B cell (primary cell): ENCODE measurements around the gene TTLL11. TPM values are rescaled to one million over a fixed set of nuclear protein-coding genes. Genes with fewer than 3 reads are reported as not detected.

Experiments
- ATAC-seq: fragments of 200-7000 bp; cut with Tn5 transposase; one replicate; pipeline ENCODE4 v1.10.0; 2021; ENCODE audit warnings: low read depth, mild to moderate bottlenecking, moderate number of reproducible peaks, moderate library complexity
- CTCF ChIA-PET: fragments of 350-600 bp; sonication (Branson Sonifier 250); formaldehyde crosslinking; loops from one replicate; lab custom pipeline; 2021; ENCODE audit warnings: antibody characterized with exemption, inconsistent platforms; lab: Charles Lee
- POLR2A ChIA-PET: fragments of 350-600 bp; sonication (Branson Sonifier 250); formaldehyde crosslinking; loops from one replicate; lab custom pipeline; 2021; ENCODE audit warnings: antibody characterized with exemption; lab: Charles Lee
- DNase-seq: peaks from one replicate; pipeline ENCODE4 v3.0.0; 2013
- H2AFZ ChIP-seq: 2 replicates; pipeline ENCODE4 v1.6.1; 2012; ENCODE audit warnings: mild to moderate bottlenecking, low read depth, low read length; ENCODE audit not compliant: insufficient read depth, poor library complexity, severe bottlenecking
- H3K27ac ChIP-seq, 2 donors: 1 replicate in 1 of 2; 2 replicates in 1 of 2; pipeline ENCODE4 v1.5.1; 2012 to 2013; ENCODE audit warnings: low read length in 2 of 2, mild to moderate bottlenecking in 2 of 2, moderate library complexity in 1 of 2
- H3K27me3 ChIP-seq, 4 experiments: fragments of 200-600 bp in 1 of 4; sonication (generic) in 1 of 4; replicated peaks in 1 of 4; 1 replicate in 2 of 4; 2 replicates in 2 of 4; pipeline versions ENCODE4 v1.6.1 to v1.7.0; 2013 to 2016; ENCODE audit warnings: low read length in 3 of 4, mild to moderate bottlenecking in 2 of 4, mixed read lengths in 1 of 4, moderate library complexity in 1 of 4; ENCODE audit not compliant: insufficient read depth in 4 of 4, control insufficient read depth in 3 of 4; ENCODE audit errors: control extremely low read depth in 1 of 4
- H3K36me3 ChIP-seq, 2 experiments: replicated peaks in 1 of 2; 1 replicate in 1 of 2; 2 replicates in 1 of 2; pipeline versions ENCODE4 v1.6.1 to v1.7.1; 2013; ENCODE audit warnings: low read length in 1 of 2; ENCODE audit not compliant: insufficient read depth in 2 of 2, control insufficient read depth in 1 of 2; ENCODE audit errors: control extremely low read depth in 1 of 2, extremely low read depth in 1 of 2
- H3K4me1 ChIP-seq, 2 donors: fragments of 200-600 bp in 1 of 2; sonication (generic) in 1 of 2; 1 replicate in 1 of 2; 2 replicates in 1 of 2; pipeline versions ENCODE4 v1.5.1 to v1.6.1; 2013 to 2017; ENCODE audit warnings: low read length in 2 of 2; ENCODE audit not compliant: control insufficient read depth in 2 of 2, insufficient read depth in 2 of 2
- H3K4me2 ChIP-seq: replicated peaks from 2 replicates; pipeline ENCODE3; 2012; ENCODE audit warnings: mild to moderate bottlenecking, low read depth, low read length; ENCODE audit not compliant: poor library complexity, severe bottlenecking
- H3K4me3 ChIP-seq, 5 experiments: fragments of 200-600 bp in 1 of 5; sonication (generic) in 1 of 5; 1 replicate in 3 of 5; 2 replicates in 2 of 5; pipeline versions ENCODE4 v1.5.1 to v1.7.0; 2011 to 2016; ENCODE audit warnings: low read length in 4 of 5, mild to moderate bottlenecking in 4 of 5, low read depth in 2 of 5, control low read depth in 1 of 5, moderate library complexity in 1 of 5; ENCODE audit not compliant: insufficient read depth in 1 of 5; ENCODE audit errors: control extremely low read depth in 1 of 5, extremely low read depth in 1 of 5
- H3K79me2 ChIP-seq: fragments of 200-600 bp; sonication (generic); one replicate; pipeline ENCODE4 v1.6.0; 2016; ENCODE audit warnings: low read length; ENCODE audit not compliant: control insufficient read depth, insufficient read depth
- H3K9ac ChIP-seq: fragments of 200-600 bp; sonication (generic); 2 replicates; pipeline ENCODE4 v1.6.1; 2017; ENCODE audit warnings: mild to moderate bottlenecking, low read length, moderate library complexity
- H3K9me3 ChIP-seq, 3 donors: one replicate each; pipeline versions ENCODE4 v1.6.1 to v1.7.1; 2013; ENCODE audit warnings: low read length in 2 of 3; ENCODE audit not compliant: control insufficient read depth in 2 of 3, insufficient read depth in 1 of 3; ENCODE audit errors: control extremely low read depth in 1 of 3
- H4K20me1 ChIP-seq: 2 replicates; pipeline ENCODE4 v1.6.0; 2012; ENCODE audit warnings: mild to moderate bottlenecking, low read length; ENCODE audit not compliant: insufficient read depth, control insufficient read depth, poor library complexity, severe bottlenecking
- H3K27ac Mint-ChIP-seq: one replicate; pipeline ENCODE4 v1.8.0; 2021; ENCODE audit warnings: mixed read lengths
- H3K27me3 Mint-ChIP-seq: one replicate; pipeline ENCODE4 v1.8.0; 2021; ENCODE audit warnings: mixed read lengths
- H3K4me1 Mint-ChIP-seq: one replicate; pipeline ENCODE4 v1.8.0; 2021; ENCODE audit warnings: mixed read lengths
- H3K4me3 Mint-ChIP-seq: one replicate; pipeline ENCODE4 v1.8.0; 2021; ENCODE audit warnings: mixed read lengths
- H3K9me3 Mint-ChIP-seq: one replicate; pipeline ENCODE4 v1.8.0; 2022; ENCODE audit warnings: mixed read lengths; ENCODE audit not compliant: insufficient read depth
- CTCF ChIP-seq: fragments of 200-600 bp; IDR thresholded peaks from one replicate; pipeline ENCODE4 v1.8.0; 2022; ENCODE audit warnings: antibody characterized with exemption, mild to moderate bottlenecking
- EZH2 ChIP-seq: IDR thresholded peaks from 2 replicates; pipeline ENCODE4 v1.6.1; 2012; ENCODE audit warnings: borderline replicate concordance, low read depth, mild to moderate bottlenecking, moderate library complexity, low read length; ENCODE audit not compliant: insufficient read depth, poor library complexity, severe bottlenecking
- WGBS: methylation state at CpG from one replicate; pipeline ENCODE4 v1.1.5; 2013; ENCODE audit warnings: missing lambda C conversion rate; ENCODE audit not compliant: insufficient coverage; 5-methylcytosine and 5-hydroxymethylcytosine counted together
- intact Hi-C: fragments of 100-400 bp; cut with micrococcal nuclease; formaldehyde crosslinking; loops from one replicate; pipeline ENCODE4 v1.10.0; 2022
- polyA plus RNA-seq: library from polyadenylated mRNA; depleted of rRNA; stranded (reverse); fragments of >200 nt; gene quantifications from 2 replicates; pipeline ENCODE4 v1.2.3, GENCODE V29; 2012
- total RNA-seq, 2 donors: library from RNA; stranded (reverse); fragments of 120-200 nt in 1 of 2; gene quantifications; 1 replicate in 1 of 2; 2 replicates in 1 of 2; pipeline versions ENCODE4 v1.2.3 to v1.2.4, GENCODE V29; 2013 to 2022

TTLL11 gene
- total and polyA plus RNA-seq, 2 donors (not counting 1 experiment from before 2014, with no cell fraction given), result 3.6 to 3.8 TPM

- ATAC-seq, result no peak
- Mint-ChIP-seq H3K27me3 (no peaks in the 10 kb centered on the region), H3K4me3 (no peak overlapping the region), H3K9me3 (no peaks in the 10 kb centered on the region), H3K4me1 (peaks cover 12% of the 10 kb centered on the region), H3K27ac (no peak overlapping the region)
- no peak overlapping the region for H3K27ac ChIP-seq
- no peaks in the 10 kb centered on the region for H3K36me3 ChIP-seq
- no peaks in the 10 kb centered on the region for H3K79me2 ChIP-seq
- WGBS, result 100% methylated on average over 1 of the region's 2 CpGs
- TF ChIP-seq EZH2 (no peak), CTCF (no peak)
- no peaks in the 10 kb centered on the region for H3K27me3 ChIP-seq
- ChIA-PET CTCF (no interaction called here), POLR2A (no interaction called here)
- intact Hi-C loops, result no loop called here
- H3K4me1 ChIP-seq, result no peaks in the 10 kb centered on the region
- DNase-seq, result no peak
- no peak overlapping the region for H2AFZ ChIP-seq
- H4K20me1 ChIP-seq, result no peaks in the 10 kb centered on the region
- H3K9me3 ChIP-seq, result peaks cover 0 to 6% (median 0%) of the 10 kb centered on the region in 3 donors
- no peak overlapping the region for H3K4me2 ChIP-seq
- no peak overlapping the region for H3K9ac ChIP-seq
- no peak overlapping the region for H3K4me3 ChIP-seq
Measured at GRCh38 chr9:121844098-121844497, 249.0 kb downstream of the TTLL11 start.

GRCh38 chr9:121842612-121842978 lies 250.5 kb downstream of the TTLL11 start:
- no peak overlapping the region for H3K4me3 Mint-ChIP-seq
- H3K27me3 Mint-ChIP-seq, result no peaks in the 10 kb centered on the region
- DNase-seq (no peak), ATAC-seq (no peak)
- Histone ChIP-seq H3K27ac (no peak overlapping the region), H3K27me3 (no peaks in the 10 kb centered on the region), H3K9ac (no peak overlapping the region), H3K36me3 (no peaks in the 10 kb centered on the region), H3K4me1 (no peaks in the 10 kb centered on the region), H4K20me1 (no peaks in the 10 kb centered on the region), H3K9me3 (peaks cover 0 to 6% (median 0%) of the 10 kb centered on the region in 3 donors), H2AFZ (no peak overlapping the region), H3K79me2 (no peaks in the 10 kb centered on the region), H3K4me2 (no peak overlapping the region), H3K4me3 (no peak overlapping the region)
- no peaks in the 10 kb centered on the region for H3K9me3 Mint-ChIP-seq
- WGBS, result no CpG with 5 or more reads among the region's 2 CpGs
- ChIA-PET CTCF (interaction anchor here (0.7 kb wide), 1 partner anchor 257 kb away, joined by 3 read pairs; no protein-coding TSS in a partner anchor), POLR2A (no interaction called here)
- intact Hi-C loops, result no loop called here
- H3K27ac Mint-ChIP-seq, result no peak overlapping the region
- peaks cover 12% of the 10 kb centered on the region for H3K4me1 Mint-ChIP-seq
- TF ChIP-seq CTCF, result no peak
- no peak for TF ChIP-seq EZH2
